Astrocyte of the hippocampus (primary cell): ENCODE measurements around the gene TMEM218.

Experiments used
- DNase-seq: peaks from one replicate; pipeline ENCODE4 v3.0.0; 2011; ENCODE audit warnings: low read depth, low spot score

The TMEM218 gene

GRCh38 chr11:125075900-125076317 is 35.5 kb downstream of the TMEM218 start:
- DNase-seq = peak; percentile 27

- DNase-seq = no peak
Observed at GRCh38 chr11:125075242-125075625, 36.2 kb downstream of the TMEM218 start.

GRCh38 chr11:125074511-125075241 is 36.8 kb downstream of the TMEM218 start:
- no peak for DNase-seq

GRCh38 chr11:125073616-125074483 is 37.6 kb downstream of the TMEM218 start:
- no peak for DNase-seq

GRCh38 chr11:125072961-125073590 is 38.4 kb downstream of the TMEM218 start:
- no peak for DNase-seq

DNA sequence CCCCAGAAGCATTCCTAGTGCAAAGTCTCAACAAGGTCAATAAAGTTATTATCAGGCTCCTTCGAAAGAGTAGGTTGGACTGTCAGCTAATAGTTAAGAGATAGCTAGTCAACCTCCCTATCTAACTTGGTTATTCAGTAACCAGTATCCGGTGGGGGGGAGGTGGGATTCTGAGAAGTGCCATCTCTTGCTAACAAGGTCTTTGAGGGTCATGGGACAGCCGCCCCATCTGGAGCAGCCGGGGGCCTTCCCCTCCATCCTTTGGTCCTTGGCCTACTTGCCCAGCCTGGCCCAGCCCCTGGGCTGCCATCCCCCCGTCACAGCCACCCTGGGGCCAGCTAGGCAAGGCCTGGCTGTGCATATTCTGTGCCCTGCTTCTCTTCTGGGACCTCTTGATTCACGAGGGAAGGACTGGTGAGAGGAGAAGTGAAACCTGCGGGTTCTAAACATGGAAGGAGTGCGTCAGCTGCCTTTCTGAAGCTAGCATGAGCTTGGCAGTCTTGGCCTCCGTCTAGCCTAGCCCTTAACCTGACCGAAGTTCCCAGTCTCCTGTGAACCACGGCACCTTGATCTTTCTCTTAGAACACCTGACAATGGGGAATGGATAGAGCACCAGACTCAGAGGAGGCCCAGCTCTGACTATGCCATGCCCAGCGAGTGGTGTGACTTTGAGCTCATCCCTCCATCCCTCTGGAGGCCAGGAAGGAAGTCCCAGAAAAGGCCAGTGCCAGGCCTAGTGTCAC is 39.0 kb downstream of the TMEM218 start:
- no peak for DNase-seq

GRCh38 chr11:125071846-125072217 is 39.6 kb downstream of the TMEM218 start:
- no peak for DNase-seq

- DNase-seq = no peak
Observed at GRCh38 chr11:125071435-125071834, 40.0 kb downstream of the TMEM218 start.

GRCh38 chr11:125070699-125071254 is 40.6 kb downstream of the TMEM218 start:
- DNase-seq = no peak

DNA sequence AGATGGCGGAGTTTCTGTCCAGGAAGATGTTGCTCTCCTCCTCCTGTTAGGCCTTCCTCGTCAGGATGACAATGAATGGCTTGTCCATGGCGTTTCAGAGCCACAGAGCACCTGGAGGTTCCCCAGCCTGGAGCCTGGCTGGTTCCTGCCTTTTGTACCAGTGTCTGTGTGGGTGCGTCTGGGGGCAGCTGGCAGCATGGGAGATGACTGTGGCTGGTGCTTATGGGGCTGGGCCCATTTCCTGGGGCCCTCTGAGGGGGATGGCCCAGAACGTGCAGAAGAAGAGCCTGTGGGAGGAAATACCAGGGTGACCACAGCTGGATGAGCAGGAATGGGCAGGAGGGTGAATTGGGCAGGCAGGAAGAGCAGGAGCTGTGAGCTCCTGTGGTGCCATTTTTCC is 41.6 kb downstream of the TMEM218 start:
- DNase-seq = no peak

DNA sequence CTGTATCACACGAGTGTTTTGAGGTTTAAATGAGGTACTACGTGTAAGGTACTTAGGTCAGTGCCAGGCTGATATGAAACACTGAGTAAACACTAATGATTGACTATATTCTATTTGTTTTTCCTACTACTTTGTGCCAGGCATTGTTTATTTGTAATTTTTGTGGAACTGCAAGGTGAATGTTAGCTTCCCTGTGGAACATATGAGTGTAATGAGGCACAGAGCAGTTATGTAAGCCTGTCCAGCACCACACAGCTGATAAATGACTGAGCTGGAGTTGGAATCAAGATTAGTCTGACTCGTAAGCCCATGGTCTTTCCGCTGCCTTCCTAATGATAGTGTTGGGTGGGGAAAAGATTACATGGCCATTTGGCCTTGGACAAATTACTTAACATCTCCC is 42.4 kb downstream of the TMEM218 start:
- DNase-seq = no peak

- DNase-seq = no peak
Observed at GRCh38 chr11:125068368-125068767, 43.1 kb downstream of the TMEM218 start.

DNA sequence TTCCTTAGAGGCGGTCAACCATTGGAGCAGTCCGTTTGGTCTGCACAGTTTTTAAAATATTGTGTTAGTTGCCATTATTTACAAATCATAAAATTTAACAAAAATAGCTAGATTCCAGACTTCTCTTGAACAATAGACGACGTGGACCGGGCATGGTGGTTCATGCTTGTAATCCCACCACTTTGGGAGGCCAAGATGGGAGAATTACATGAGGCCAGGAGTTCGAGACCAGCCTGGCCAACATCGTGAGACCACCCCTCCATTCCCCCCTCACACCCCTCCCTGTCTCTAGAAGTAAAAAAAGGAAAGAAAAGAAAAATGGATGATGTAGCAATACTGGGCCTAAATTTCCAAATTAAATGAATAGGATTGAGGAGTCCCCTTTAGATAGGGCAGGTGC is 47.4 kb downstream of the TMEM218 start:
- no peak for DNase-seq

GRCh38 chr11:125063429-125064043 is 47.9 kb downstream of the TMEM218 start:
- DNase-seq = peak; percentile 17

- peak; percentile 80 for DNase-seq
Observed at GRCh38 chr11:125062931-125063428, 48.4 kb downstream of the TMEM218 start, which contains the start of gene SLC37A2. Gene SLC37A2 (plus strand): TSS chr11:125063305. CDS start chr11:125063368, 63 bp downstream.

DNA sequence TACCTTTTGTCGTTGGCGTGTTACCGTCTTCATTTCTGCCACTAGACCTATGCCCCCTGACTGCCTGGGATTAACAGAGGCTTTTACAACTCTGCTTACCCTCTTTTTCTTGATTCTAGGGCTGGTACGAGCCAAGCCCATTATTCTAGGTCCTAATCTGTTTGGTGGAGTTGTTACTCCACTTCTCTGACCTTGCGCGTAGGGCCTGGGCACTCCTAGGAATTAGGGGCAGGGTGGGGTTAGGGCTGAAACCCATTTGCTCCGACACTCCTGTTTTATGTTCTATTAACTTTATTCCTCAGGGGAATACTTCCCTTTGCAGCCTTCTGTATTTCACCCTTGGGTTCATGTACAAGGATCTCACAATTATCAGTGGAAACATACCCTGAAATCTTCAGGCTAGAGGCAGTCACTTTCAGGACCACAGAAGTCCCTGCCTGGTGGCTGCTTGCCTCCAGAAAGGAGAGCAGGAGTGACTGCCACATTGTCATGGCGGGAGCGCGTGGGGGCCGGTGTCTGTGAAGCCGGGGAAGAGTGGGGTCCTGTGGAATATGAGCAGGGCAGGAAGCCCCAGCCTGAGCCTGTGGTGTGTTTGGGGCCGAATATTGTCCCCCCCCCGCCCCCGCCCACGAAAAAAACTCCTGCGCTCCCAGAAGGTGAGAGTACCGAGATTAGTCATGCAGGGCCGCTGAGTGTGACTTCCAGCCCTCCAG is 49.1 kb downstream of the TMEM218 start:
- peak; percentile 10 for DNase-seq

DNA sequence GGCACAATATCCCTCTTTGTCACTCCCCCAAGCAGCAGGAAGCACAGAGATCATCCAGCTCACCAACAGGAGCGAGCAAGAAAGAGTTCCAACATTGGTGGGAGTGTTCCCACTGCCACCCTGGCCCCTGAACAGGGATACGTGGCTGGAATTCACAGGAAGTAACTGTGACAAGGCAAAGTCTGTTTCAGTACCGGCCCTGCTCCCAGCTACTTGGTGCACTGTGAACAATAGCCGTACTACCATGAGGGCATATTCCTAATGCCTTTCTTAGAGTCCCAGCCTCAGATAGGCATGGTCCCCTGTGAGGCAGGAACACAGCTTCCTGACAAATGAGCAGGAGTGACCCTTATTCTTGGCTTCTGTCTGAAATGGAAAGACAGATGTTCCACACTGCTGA is 50.1 kb downstream of the TMEM218 start:
- no peak for DNase-seq

DNA sequence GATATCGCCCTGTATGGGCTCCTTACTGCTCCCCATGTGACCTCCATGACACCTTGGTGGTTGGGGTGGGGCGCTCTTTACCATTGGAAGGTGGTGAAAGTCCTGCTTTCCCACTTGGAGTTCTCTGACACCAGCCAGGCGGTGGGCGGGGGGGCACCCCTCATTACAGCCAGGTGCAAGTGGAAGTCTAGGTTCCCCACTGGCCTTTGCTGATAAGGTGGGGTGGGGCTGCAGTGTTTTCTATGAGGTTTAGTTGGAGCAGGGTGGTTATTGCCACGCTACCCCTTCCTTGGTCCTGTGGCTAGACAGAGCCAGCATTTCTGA is 53.8 kb downstream of the TMEM218 start:
- DNase-seq = no peak

DNA sequence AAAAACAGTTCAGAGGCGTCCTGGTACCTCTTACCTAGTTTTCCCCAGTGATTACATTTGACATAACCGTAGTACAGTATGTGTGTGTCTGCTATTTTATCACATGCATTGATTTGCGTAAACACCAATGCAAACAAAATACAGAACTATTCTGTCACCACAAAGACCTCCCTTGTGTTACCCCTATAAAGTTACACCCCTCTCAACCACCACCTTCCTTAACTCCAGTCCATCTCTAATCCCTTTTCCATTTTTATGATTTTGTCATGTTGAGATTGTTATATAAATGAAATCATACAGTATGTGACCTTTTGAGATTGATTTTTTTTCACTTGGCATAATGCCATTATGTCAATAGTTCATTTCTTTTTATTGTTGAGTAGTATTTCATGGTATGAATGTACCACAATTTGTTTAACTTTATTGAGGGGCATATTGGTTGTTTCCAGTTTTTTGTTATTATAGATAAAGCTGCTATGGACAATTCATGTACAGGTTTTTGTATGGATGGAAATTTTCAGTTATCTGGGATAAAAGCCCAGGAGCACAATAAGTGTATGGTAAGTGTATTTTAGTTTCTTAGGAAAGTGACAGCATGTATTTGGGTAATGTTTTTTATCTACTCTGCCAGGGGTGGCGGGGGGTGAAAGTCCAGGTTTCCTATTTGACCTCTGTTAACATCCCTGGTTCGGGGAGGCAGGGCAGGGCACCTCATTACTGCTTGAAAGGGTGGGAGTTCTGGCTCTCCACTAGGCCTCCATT is 54.3 kb downstream of the TMEM218 start:
- DNase-seq = no peak
